Measurements from ENCODE around the gene B3GALT6.

B3GALT6 gene

DNA sequence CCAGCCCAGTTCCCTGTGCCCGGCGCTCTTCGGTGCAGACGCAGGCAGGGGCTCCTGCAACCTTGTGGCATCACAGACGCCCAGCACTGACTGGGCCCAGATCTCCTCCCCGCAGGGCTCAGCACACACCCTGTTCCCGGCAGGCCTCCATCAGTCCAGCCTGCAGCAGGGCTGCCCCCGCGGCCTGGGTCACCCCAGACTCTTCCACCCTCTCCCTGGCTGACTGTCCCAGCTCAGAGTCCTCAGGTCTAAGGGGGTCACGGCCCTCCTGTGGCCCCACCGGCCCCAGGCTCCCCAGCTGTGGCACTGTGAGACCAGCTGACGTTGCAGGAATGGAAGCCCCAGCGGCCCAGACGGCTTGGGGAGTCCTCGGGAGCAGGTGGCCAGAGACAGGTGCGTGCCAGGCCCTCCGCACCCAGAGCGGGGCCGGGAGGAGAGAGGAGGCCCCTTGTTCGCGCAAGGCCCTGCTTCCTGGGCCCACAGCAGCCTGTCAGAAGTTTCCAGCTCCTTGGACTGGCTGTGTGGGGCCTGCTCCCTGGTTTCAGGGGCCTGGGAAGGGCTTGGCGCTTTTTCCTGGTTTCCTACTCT lies 4.2 kb downstream of the B3GALT6 start:
- no peaks in the 10 kb centered on the region for H3K27me3 ChIP-seq (ENCODE audit: control insufficient read depth, insufficient read depth, low read length)
- no peak overlapping the region for H3K27ac ChIP-seq (ENCODE audit: low read depth, low read length)
- H3K36me3 ChIP-seq (ENCODE audit: control insufficient read depth, insufficient read depth, low read length), result peaks cover 3% of the 10 kb centered on the region
- H3K4me1 ChIP-seq (ENCODE audit: control insufficient read depth, insufficient read depth, low read length), result peaks cover 14% of the 10 kb centered on the region; the same call in 1 of the 2 replicates
- 0 out of 2 replicates have a peak, but pooled peaks cover 2% of the 10 kb centered on the region for H3K9me3 ChIP-seq (ENCODE audit: control insufficient read depth, insufficient read depth, low read depth, low read length)
- no peak overlapping the region for H3K9ac ChIP-seq (ENCODE audit: low read length)
- no peak overlapping the region for H3K4me3 ChIP-seq (ENCODE audit: low read depth, low read length)

DNA sequence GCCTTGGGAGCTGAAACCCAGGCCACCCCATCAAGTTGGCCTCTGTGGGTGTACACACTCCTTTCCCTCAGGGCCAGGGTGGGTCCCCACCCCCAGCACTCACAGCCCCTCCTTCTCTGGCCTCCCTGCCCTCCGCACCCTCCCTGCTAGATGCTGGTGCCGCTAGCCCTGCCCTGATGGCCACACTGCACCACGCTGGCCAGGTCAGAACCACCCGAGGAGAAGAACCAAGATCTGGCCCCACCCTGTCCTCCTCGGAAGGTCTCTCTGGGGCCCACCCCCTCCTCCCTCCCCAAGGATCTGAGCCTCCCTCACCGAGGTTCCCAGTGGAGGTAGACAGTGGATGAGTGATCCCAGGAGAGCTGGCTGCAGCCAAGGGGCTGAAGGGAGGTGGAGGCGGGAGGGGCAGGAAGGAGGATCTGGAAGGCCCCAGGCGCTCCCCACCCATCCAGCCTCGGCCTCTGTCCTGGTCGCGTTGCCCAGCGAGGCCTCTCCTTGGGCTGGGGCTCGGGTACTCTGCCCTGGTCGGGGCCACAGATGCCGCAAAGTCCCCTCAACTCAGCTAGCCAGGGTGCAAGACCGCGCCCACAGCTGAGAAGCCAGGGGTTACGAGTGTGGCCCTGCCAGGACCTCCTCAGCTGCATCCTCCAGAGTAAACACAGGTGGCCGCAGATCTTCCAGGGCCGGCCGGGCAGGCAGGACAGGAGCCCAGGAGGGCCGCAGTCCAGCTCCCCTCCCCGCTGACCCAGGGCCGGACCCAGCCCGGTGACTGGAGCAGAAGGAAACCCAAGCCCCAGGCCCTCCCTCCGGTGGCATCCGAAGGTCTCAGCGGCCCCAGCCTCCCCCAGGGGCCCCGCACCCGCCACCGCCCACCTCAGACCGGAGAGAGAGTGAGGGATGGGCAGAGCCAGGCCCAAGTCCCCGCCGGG lies 5.2 kb downstream of the B3GALT6 start:
- 0 out of 2 replicates have a peak, but pooled peaks cover 2% of the 10 kb centered on the region for H3K9me3 ChIP-seq (ENCODE audit: control insufficient read depth, insufficient read depth, low read depth, low read length)
- no peak overlapping the region for H3K27ac ChIP-seq (ENCODE audit: low read depth, low read length)
- H3K9ac ChIP-seq (ENCODE audit: low read length), result no peak overlapping the region
- H3K4me3 ChIP-seq (ENCODE audit: low read depth, low read length), result no peak overlapping the region
- no peaks in the 10 kb centered on the region for H3K27me3 ChIP-seq (ENCODE audit: control insufficient read depth, insufficient read depth, low read length)
- peaks cover 14% of the 10 kb centered on the region; the same call in 1 of the 2 replicates for H3K4me1 ChIP-seq (ENCODE audit: control insufficient read depth, insufficient read depth, low read length)
- H3K36me3 ChIP-seq (ENCODE audit: control insufficient read depth, insufficient read depth, low read length), result peaks cover 3% of the 10 kb centered on the region

DNA sequence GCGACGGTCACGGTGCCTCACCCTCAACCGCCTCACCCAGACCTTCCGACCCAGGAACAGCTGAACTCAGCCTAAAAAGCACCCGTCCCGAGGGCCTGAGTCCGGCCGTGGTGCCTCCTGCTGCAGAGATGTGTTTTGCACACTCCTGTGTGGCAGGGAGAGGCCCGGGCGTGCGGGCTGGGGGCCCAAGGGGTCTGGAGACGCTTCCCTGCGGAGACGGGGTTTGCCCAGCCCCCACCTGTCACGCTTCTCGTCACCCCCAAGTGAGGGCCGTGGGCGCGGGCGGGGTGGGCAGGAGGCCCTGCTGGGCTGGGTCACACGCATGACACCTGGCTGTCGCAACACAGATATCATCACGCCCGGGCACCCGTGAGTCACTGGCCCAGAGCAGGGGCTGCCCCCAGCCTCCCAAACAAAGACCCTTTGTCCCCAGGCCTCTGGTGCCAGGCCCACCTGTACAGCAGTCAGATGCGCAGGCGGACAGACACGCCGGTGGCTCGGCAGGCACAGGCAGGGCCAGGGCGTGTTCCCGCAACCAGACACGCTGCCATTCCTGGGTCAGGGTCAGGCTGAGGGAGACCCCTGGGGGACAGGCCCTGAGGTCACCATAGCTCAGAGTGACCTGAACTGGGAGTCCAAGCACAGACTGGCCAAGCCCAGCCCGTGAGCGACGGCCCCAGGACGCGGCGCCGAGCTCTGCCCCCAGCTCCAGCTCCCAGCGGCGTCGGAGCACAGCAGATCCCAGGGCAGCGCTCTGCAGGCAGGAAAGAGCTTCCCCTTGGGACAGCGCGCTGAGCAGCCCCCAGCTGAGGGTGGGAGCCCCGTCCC lies 6.1 kb downstream of the B3GALT6 start:
- Histone ChIP-seq H3K4me1 (ENCODE audit: control insufficient read depth, insufficient read depth, low read length) (peaks cover 14% of the 10 kb centered on the region; the same call in 1 of the 2 replicates), H3K36me3 (ENCODE audit: control insufficient read depth, insufficient read depth, low read length) (peaks cover 3% of the 10 kb centered on the region), H3K9me3 (ENCODE audit: control insufficient read depth, insufficient read depth, low read depth, low read length) (no peaks in the 10 kb centered on the region), H3K27ac (ENCODE audit: low read depth, low read length) (no peak overlapping the region), H3K27me3 (ENCODE audit: control insufficient read depth, insufficient read depth, low read length) (no peaks in the 10 kb centered on the region), H3K4me3 (ENCODE audit: low read depth, low read length) (no peak overlapping the region), H3K9ac (ENCODE audit: low read length) (no peak overlapping the region)

DNA sequence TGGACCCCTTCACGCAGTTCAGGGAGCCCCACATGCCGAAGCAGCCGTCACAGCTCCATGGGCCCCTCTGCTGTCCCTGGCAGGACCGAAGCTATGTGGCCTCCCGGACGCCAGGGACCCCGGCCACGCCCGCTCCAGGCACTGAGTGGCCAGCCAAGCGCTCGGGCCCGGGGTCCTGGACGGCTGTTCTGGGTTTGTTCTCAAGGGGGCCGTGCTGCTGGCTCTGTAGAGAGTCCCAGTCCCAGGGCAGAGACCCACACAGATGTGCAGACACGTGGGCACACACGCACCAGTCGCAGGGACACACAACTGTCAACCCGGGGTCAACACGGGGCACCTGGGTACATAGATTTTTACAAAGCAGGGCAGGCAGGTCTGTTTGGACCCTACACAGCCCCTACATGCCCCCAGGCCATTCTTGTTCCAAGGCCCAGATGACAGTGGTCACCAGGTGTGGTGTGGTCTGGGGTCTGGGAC lies 6.7 kb downstream of the B3GALT6 start:
- H3K9me3 ChIP-seq (ENCODE audit: control insufficient read depth, insufficient read depth, low read depth, low read length), result no peaks in the 10 kb centered on the region
- no peak overlapping the region for H3K9ac ChIP-seq (ENCODE audit: low read length)
- H3K4me3 ChIP-seq (ENCODE audit: low read depth, low read length), result no peak overlapping the region
- H3K36me3 ChIP-seq (ENCODE audit: control insufficient read depth, insufficient read depth, low read length), result no peaks in the 10 kb centered on the region; the same call in 1 of the 2 replicates
- no peak overlapping the region for H3K27ac ChIP-seq (ENCODE audit: low read depth, low read length)
- peaks cover 14% of the 10 kb centered on the region; the same call in 1 of the 2 replicates for H3K4me1 ChIP-seq (ENCODE audit: control insufficient read depth, insufficient read depth, low read length)
- H3K27me3 ChIP-seq (ENCODE audit: control insufficient read depth, insufficient read depth, low read length), result no peaks in the 10 kb centered on the region

DNA sequence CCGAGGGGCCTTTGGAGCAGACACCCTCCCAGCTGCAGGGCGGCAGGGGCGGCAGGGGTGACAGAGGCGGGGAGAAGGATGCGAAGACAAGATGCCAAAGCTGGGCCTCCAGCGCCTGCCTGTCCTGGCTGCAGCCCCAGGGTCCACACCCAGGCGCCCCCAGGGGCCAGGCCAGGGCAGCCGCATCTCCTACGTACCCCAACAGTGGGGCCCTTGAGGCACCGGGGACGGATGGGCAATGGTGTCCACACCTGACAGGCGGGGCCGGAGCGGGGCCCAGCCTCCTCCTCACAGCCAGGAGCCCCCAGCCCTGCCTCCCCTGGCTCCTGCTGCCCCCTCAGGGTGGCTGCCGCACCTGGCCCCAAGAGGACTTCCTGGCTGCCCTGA lies 7.2 kb downstream of the B3GALT6 start:
- H3K9me3 ChIP-seq (ENCODE audit: control insufficient read depth, insufficient read depth, low read depth, low read length), result no peaks in the 10 kb centered on the region
- peaks cover 14% of the 10 kb centered on the region; the same call in 1 of the 2 replicates for H3K4me1 ChIP-seq (ENCODE audit: control insufficient read depth, insufficient read depth, low read length)
- H3K27me3 ChIP-seq (ENCODE audit: control insufficient read depth, insufficient read depth, low read length), result no peaks in the 10 kb centered on the region
- no peak overlapping the region for H3K27ac ChIP-seq (ENCODE audit: low read depth, low read length)
- no peaks in the 10 kb centered on the region; the same call in 1 of the 2 replicates for H3K36me3 ChIP-seq (ENCODE audit: control insufficient read depth, insufficient read depth, low read length)
- H3K9ac ChIP-seq (ENCODE audit: low read length), result no peak overlapping the region
- H3K4me3 ChIP-seq (ENCODE audit: low read depth, low read length), result no peak overlapping the region

GRCh38 chr1:1239614-1240347 lies 7.7 kb downstream of the B3GALT6 start:
- Histone ChIP-seq H3K9ac (ENCODE audit: low read length) (no peak overlapping the region), H3K36me3 (ENCODE audit: control insufficient read depth, insufficient read depth, low read length) (no peaks in the 10 kb centered on the region), H3K27ac (ENCODE audit: low read depth, low read length) (no peak overlapping the region), H3K27me3 (ENCODE audit: control insufficient read depth, insufficient read depth, low read length) (no peaks in the 10 kb centered on the region), H3K9me3 (ENCODE audit: control insufficient read depth, insufficient read depth, low read depth, low read length) (no peaks in the 10 kb centered on the region), H3K4me1 (ENCODE audit: control insufficient read depth, insufficient read depth, low read length) (peaks cover 14% of the 10 kb centered on the region; the same call in 1 of the 2 replicates), H3K4me3 (ENCODE audit: low read depth, low read length) (no peak overlapping the region)

- H3K27me3 ChIP-seq (ENCODE audit: control insufficient read depth, insufficient read depth, low read length), result no peaks in the 10 kb centered on the region
- H3K27ac ChIP-seq (ENCODE audit: low read depth, low read length), result no peak overlapping the region
- no peak overlapping the region for H3K4me3 ChIP-seq (ENCODE audit: low read depth, low read length)
- H3K9ac ChIP-seq (ENCODE audit: low read length), result no peak overlapping the region
- peaks cover 14% of the 10 kb centered on the region; the same call in 1 of the 2 replicates for H3K4me1 ChIP-seq (ENCODE audit: control insufficient read depth, insufficient read depth, low read length)
- H3K9me3 ChIP-seq (ENCODE audit: control insufficient read depth, insufficient read depth, low read depth, low read length), result no peaks in the 10 kb centered on the region
- H3K36me3 ChIP-seq (ENCODE audit: control insufficient read depth, insufficient read depth, low read length), result no peaks in the 10 kb centered on the region
Observed at GRCh38 chr1:1240348-1240732, 8.3 kb downstream of the B3GALT6 start.

- peaks cover 3% of the 10 kb centered on the region; the same call in 1 of the 2 replicates for H3K27me3 ChIP-seq (ENCODE audit: control insufficient read depth, insufficient read depth, low read length)
- no peaks in the 10 kb centered on the region for H3K36me3 ChIP-seq (ENCODE audit: control insufficient read depth, insufficient read depth, low read length)
- peaks cover 18% of the 10 kb centered on the region; the same call in 1 of the 2 replicates for H3K4me1 ChIP-seq (ENCODE audit: control insufficient read depth, insufficient read depth, low read length)
- H3K9me3 ChIP-seq (ENCODE audit: control insufficient read depth, insufficient read depth, low read depth, low read length), result no peaks in the 10 kb centered on the region
- no peak overlapping the region for H3K4me3 ChIP-seq (ENCODE audit: low read depth, low read length)
- no peak overlapping the region for H3K27ac ChIP-seq (ENCODE audit: low read depth, low read length)
- H3K9ac ChIP-seq (ENCODE audit: low read length), result no peak overlapping the region
Observed at GRCh38 chr1:1240822-1241587, 9.0 kb downstream of the B3GALT6 start.

- peaks cover 21% of the 10 kb centered on the region; the same call in 1 of the 2 replicates for H3K4me1 ChIP-seq (ENCODE audit: control insufficient read depth, insufficient read depth, low read length)
- H3K9ac ChIP-seq (ENCODE audit: low read length), result no peak overlapping the region
- H3K9me3 ChIP-seq (ENCODE audit: control insufficient read depth, insufficient read depth, low read depth, low read length), result no peaks in the 10 kb centered on the region
- no peak overlapping the region for H3K4me3 ChIP-seq (ENCODE audit: low read depth, low read length)
- H3K36me3 ChIP-seq (ENCODE audit: control insufficient read depth, insufficient read depth, low read length), result no peaks in the 10 kb centered on the region
- peaks cover 10% of the 10 kb centered on the region for H3K27me3 ChIP-seq (ENCODE audit: control insufficient read depth, insufficient read depth, low read length)
- no peak overlapping the region for H3K27ac ChIP-seq (ENCODE audit: low read depth, low read length)
Observed at GRCh38 chr1:1241588-1242219, 9.7 kb downstream of the B3GALT6 start.

Measured in HUES6 (cell line).